Adipocyte (in vitro differentiated cells): ENCODE data around the gene METAP1D.
A peak's percentile ranks its signal among the peaks of the same experiment; 100 is the strongest.

Experiments
- DNase-seq: peaks from one replicate; pipeline ENCODE4 v3.0.0-alpha.2; 2015; ENCODE audit warnings: low read depth
- H3K27me3 ChIP-seq: replicated peaks from 2 replicates; pipeline ENCODE4 v1.7.0; 2013; ENCODE audit warnings: mild to moderate bottlenecking, low read length, moderate library complexity; ENCODE audit not compliant: control insufficient read depth, insufficient read depth
- H3K36me3 ChIP-seq: 2 replicates; pipeline ENCODE4 v1.7.0; 2013; ENCODE audit warnings: low read length, mild to moderate bottlenecking, moderate library complexity; ENCODE audit not compliant: control insufficient read depth, insufficient read depth, severe bottlenecking
- H3K4me1 ChIP-seq: 2 replicates; pipeline ENCODE4 v1.7.0; 2013; ENCODE audit warnings: mild to moderate bottlenecking, low read length, moderate library complexity; ENCODE audit not compliant: control insufficient read depth, insufficient read depth
- H3K4me3 ChIP-seq: 2 replicates; pipeline ENCODE4 v1.7.0; 2013; ENCODE audit warnings: mild to moderate bottlenecking, low read length, moderate library complexity
- H3K9ac ChIP-seq: 2 replicates; pipeline ENCODE4 v1.7.0; 2013; ENCODE audit warnings: mild to moderate bottlenecking, low read length, moderate library complexity
- H3K9me3 ChIP-seq: 2 replicates; pipeline ENCODE4 v1.7.0; 2013; ENCODE audit warnings: mild to moderate bottlenecking, low read length, moderate library complexity; ENCODE audit not compliant: control insufficient read depth

Gene METAP1D

DNA sequence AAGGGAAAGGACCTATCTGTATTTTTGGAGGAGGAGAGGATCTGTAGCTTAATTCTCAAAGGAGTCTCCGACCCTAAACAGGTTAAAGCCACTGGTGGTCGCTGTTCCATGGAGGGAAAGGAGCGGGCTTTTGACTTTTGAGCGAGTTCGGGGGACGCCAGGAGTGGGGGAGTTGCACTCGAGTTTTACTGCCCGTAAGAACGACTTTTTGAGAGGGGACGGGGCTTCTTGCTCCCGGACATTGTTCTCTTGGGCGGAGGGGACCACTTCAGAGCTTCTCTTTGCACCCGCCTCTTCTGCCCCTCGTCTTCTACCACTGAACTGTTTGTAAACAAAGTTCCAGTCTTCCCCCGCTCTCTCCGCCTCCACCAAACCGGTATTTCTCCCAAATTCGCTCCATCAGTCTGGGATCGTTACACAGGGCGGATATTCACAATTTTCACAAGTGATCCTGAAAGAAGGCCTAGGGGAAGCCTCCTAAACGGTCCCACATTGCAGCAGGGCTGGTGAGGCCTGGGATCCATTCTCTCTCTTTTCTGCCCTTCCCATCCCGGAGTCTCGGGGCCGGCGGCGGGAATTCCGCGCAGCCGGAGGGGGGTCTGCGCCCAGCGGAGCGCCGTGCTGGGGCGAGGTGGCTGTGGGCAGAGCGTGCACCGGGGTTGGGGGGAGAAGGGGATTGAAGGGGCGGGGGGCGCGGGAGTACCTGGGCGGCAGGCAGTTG is 96.3 kb downstream of the METAP1D start:
- Histone ChIP-seq H3K4me1 (peaks cover 48% of the 10 kb centered on the region), H3K27me3 (peaks cover 28% of the 10 kb centered on the region), H3K9me3 (no peaks in the 10 kb centered on the region), H3K4me3 (peak overlapping the region; percentile 80), H3K36me3 (no peaks in the 10 kb centered on the region), H3K9ac (peak overlapping the region; percentile 60)
- DNase-seq, result peak; percentile 58

GRCh38 chr2:172096626-172097547 is 97.1 kb downstream of the METAP1D start:
- Histone ChIP-seq H3K4me3 (peak overlapping the region; percentile 80), H3K36me3 (no peaks in the 10 kb centered on the region), H3K9me3 (no peaks in the 10 kb centered on the region), H3K4me1 (peaks cover 56% of the 10 kb centered on the region), H3K27me3 (peaks cover 21% of the 10 kb centered on the region), H3K9ac (peak overlapping the region; percentile 60)
- peak; percentile 93 for DNase-seq

DNA sequence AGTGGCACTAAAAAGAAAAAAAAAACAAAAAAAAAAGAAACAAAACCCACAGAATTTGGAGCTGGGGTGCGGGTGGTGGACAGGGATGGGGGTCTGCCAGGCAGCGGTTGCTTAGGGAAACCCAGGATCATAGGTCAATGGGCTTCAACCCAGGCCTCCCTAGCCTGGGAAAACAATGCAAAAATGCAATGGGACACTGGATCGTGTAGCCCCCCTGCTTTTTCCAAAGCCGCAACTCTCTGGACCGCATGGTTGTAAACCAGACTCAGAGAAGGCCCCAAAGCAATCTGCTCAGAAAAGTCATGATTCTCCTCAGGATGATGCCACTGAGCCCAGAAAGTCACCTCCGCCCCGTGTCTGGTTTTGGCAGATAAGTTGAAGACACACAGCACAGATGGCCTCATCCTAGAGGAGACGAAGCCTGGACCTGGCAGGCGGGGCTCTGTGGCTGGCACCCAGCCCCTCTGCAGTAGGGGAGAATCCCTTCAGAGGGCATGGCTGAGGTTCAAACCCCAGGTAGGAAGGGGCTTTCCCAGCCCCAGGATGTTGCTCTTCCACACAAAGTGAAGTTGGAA is 97.9 kb downstream of the METAP1D start:
- DNase-seq, result peak; percentile 58
- H3K9me3 ChIP-seq, result no peaks in the 10 kb centered on the region

GRCh38 chr2:172098287-172098649 is 98.5 kb downstream of the METAP1D start:
- Histone ChIP-seq H3K9me3 (no peaks in the 10 kb centered on the region), H3K4me1 (peaks cover 61% of the 10 kb centered on the region), H3K9ac (peak overlapping the region; percentile 47), H3K4me3 (peak overlapping the region; percentile 73), H3K36me3 (no peaks in the 10 kb centered on the region), H3K27me3 (peaks cover 7% of the 10 kb centered on the region)
- DNase-seq, result no peak

More for the DNA sequence above, 97.9 kb downstream of the METAP1D start:
- Histone ChIP-seq H3K9ac (no peak overlapping the region), H3K4me3 (peak overlapping the region; percentile 80), H3K27me3 (peaks cover 13% of the 10 kb centered on the region), H3K4me1 (peaks cover 58% of the 10 kb centered on the region), H3K36me3 (no peaks in the 10 kb centered on the region)

- Histone ChIP-seq H3K27me3 (peaks cover under 1% of the 10 kb centered on the region), H3K4me3 (peak overlapping the region; percentile 73), H3K4me1 (peaks cover 62% of the 10 kb centered on the region)
These were observed 99.1 kb downstream of the METAP1D start for GRCh38 chr2:172098650-172099471.

DNA sequence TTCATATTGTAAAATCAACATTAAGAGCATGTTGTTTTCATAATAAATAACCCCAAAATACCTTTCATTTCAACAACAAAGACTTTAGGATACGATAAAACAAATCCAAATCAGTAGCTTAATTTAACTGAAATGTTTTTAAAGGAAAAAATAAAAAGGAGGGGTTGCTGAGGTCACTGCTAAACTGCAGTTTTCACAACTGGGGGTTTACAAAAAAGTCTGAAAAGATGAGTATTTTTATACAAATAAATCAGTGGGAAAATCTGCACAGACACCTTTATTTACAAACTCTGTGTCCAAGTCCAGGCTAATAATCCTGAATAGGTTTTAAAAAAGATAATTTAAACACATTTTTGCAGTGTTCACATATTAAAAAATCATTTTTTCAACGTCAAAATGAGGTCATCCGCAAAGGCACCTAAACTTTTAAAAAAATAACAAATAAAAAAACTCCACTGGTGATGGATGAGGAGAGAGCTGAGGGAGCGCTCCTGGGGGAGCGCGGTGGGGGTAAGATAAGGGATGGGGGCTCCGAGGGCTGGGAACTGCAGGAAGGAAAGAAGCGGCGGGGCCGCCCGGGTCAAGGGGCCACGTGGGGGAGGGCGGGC is 99.8 kb downstream of the METAP1D start:
- no peaks in the 10 kb centered on the region for H3K36me3 ChIP-seq
- H3K9ac ChIP-seq, result peak overlapping the region; percentile 47
- H3K9me3 ChIP-seq, result no peaks in the 10 kb centered on the region
- peaks cover 62% of the 10 kb centered on the region for H3K4me1 ChIP-seq
- no peaks in the 10 kb centered on the region for H3K27me3 ChIP-seq
- H3K4me3 ChIP-seq, result peak overlapping the region; percentile 81
- DNase-seq, result no peak

More at GRCh38 chr2:172098650-172099471, 99.1 kb downstream of the METAP1D start:
- no peaks in the 10 kb centered on the region for H3K9me3 ChIP-seq
- H3K36me3 ChIP-seq, result no peaks in the 10 kb centered on the region
- H3K9ac ChIP-seq, result peak overlapping the region; percentile 47
- peak; percentile 93 for DNase-seq

GRCh38 chr2:172100080-172100934 is 100.6 kb downstream of the METAP1D start:
- peak; percentile 41 for DNase-seq
- Histone ChIP-seq H3K4me3 (peak overlapping the region; percentile 81), H3K36me3 (no peaks in the 10 kb centered on the region), H3K9me3 (no peaks in the 10 kb centered on the region), H3K9ac (no peak overlapping the region), H3K27me3 (peaks cover 6% of the 10 kb centered on the region), H3K4me1 (peaks cover 58% of the 10 kb centered on the region)

DNA sequence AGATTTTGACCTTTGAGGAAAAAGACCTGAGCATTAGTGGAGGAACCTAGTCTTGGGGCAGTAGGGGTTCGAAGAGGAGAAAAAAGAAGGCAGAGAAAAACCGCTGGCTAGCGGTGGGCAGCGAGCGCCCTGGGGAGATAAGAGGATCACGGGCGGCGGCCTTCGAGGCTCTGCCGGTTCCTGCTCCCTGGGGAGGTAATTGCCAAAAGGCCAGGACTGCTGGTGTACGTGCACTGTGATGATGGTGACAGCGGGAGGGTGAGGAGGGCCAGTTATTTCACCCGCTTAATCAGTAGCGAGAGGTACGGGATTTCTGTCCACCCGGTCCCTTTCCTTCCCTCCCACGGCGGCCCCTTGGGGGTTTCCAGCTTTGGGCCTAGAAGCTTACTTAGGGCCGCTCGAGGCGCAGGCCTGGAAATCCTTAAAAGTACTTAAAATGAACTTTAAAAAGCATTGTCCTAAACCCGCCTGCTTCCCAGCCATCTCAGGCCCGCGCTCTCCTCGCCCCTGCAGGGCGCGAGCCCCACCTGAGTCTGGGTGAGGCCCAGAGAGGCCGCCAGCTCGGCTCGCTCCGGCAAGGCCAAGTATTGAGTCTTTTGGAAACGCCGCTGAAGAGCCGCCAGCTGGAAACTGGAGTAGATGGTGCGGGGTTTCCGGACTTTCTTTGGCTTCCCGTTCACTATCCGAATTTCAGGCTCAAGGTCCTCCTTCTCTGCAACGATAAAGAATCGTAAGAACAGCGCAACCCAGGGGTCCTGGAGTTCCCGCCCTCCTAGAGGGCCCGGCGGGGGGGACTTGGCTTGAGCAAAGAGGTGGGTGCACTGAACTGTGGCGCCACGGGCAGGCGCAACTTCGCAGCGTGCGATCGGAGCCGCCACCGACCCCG is 101.4 kb downstream of the METAP1D start:
- DNase-seq, result peak; percentile 53
- Histone ChIP-seq H3K9me3 (no peaks in the 10 kb centered on the region), H3K4me3 (peak overlapping the region; percentile 81), H3K27me3 (peaks cover 14% of the 10 kb centered on the region), H3K4me1 (peaks cover 57% of the 10 kb centered on the region), H3K36me3 (no peaks in the 10 kb centered on the region), H3K9ac (peak overlapping the region; percentile 42)

DNA sequence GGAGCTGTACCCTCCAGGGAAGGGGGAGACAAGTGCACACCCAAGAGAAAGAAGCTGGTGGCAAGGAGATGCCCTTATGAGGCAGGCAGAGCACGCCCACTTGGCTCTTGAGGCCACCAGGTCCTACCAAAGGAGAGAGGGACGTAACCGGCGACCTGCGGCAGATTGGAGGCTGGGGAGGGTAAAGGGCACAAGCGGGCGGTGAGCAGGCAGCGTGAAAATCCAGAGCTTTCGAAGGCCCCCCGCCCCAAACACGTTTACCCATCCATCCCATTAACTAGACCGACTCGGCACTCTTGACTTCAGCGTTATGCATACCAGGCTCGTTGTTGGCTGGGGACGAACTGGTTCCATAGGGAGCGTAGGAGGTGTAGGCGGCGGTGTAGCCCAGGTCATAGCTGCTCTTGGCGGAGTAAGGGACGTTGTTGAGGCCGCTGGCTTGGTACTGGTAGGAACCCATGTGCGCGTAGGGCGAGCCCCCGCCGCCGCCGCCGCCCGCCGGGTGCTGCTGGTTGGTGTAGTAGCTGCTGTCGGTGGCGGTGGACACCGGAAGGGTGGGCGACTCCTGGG is 102.2 kb downstream of the METAP1D start:
- Histone ChIP-seq H3K4me1 (peaks cover 58% of the 10 kb centered on the region), H3K36me3 (no peaks in the 10 kb centered on the region), H3K9ac (peak overlapping the region; percentile 42), H3K27me3 (peaks cover 22% of the 10 kb centered on the region), H3K9me3 (no peaks in the 10 kb centered on the region), H3K4me3 (peak overlapping the region; percentile 81)
- DNase-seq, result peak; percentile 69
